Stomach (tissue), 9 donors: Measurements from ENCODE around the gene CALHM3. TPM values are rescaled to one million over a fixed set of nuclear protein-coding genes. Genes with fewer than 3 reads are reported as not detected.

ENCODE experiments used
- DNase-seq, 2 donors: peaks; one replicate each; pipeline versions ENCODE4 v3.0.0 to v3.0.0-alpha.2; 2013 to 2019
- H3K27ac ChIP-seq, 5 donors: fragments of 200-600 bp in 4 of 5; sonication (generic) in 4 of 5; one replicate each; pipeline ENCODE4 v1.5.1; 2013 to 2019; ENCODE audit warnings: mild to moderate bottlenecking in 1 of 5, moderate library complexity in 1 of 5
- H3K27me3 ChIP-seq, 3 donors: fragments of 200-600 bp; sonication (generic); one replicate each; pipeline ENCODE4 v1.5.1; 2017 to 2019; ENCODE audit warnings: mixed run types in 1 of 3
- H3K36me3 ChIP-seq, 4 donors: fragments of 200-600 bp; sonication (generic); 1 replicate in 3 of 4; 2 replicates in 1 of 4; pipeline ENCODE4 v1.5.1; 2016 to 2019
- H3K4me1 ChIP-seq, 4 donors: fragments of 200-600 bp; sonication (generic); one replicate each; pipeline ENCODE4 v1.5.1; 2016 to 2019
- H3K4me3 ChIP-seq, 4 donors: fragments of 200-600 bp; sonication (generic) in 3 of 4; one replicate each; pipeline ENCODE4 v1.5.1; 2016 to 2019; ENCODE audit warnings: mild to moderate bottlenecking in 1 of 4
- H3K9me3 ChIP-seq, 4 donors: fragments of 200-600 bp; sonication (generic); one replicate each; pipeline ENCODE4 v1.5.1; 2016 to 2019
- CTCF ChIP-seq, 7 experiments: fragments of 450-650 bp in 4 of 7; fragments of 200-600 bp in 3 of 7; sonication (generic) in 3 of 7; IDR thresholded peaks; one replicate each; pipeline ENCODE4 v1.5.1; 2016 to 2019; ENCODE audit warnings: antibody characterized with exemption in 7 of 7, control low read depth in 2 of 7, mild to moderate bottlenecking in 1 of 7
- EP300 ChIP-seq: sonication (generic); formaldehyde crosslinking; IDR thresholded peaks from one replicate; pipeline ENCODE4 v1.6.1; 2017; ENCODE audit warnings: antibody characterized with exemption
- POLR2A ChIP-seq, 4 donors: fragments of 450-650 bp; IDR thresholded peaks; one replicate each; pipeline ENCODE4 v1.6.1; 2016; ENCODE audit warnings: antibody characterized with exemption in 4 of 4, control low read depth in 2 of 4, mild to moderate bottlenecking in 1 of 4, moderate library complexity in 1 of 4
- POLR2AphosphoS5 ChIP-seq, 3 donors: sonication (generic); formaldehyde crosslinking; IDR thresholded peaks; one replicate each; pipeline ENCODE4 v1.6.1; 2016; ENCODE audit warnings: antibody characterized with exemption in 3 of 3
- WGBS, 5 donors: extraction: QIAGEN DNeasy Blood & Tissue Kit in 3 of 5; methylation state at CpG; one replicate each; pipeline versions ENCODE4 v1.1.5 to v1.1.7; 2013 to 2018; 5-methylcytosine and 5-hydroxymethylcytosine counted together
- intact Hi-C: fragments of 100-400 bp; cut with DNase I; formaldehyde crosslinking; loops from one replicate; pipeline ENCODE4 v1.15.1; 2023; ENCODE audit warnings: low total_unique reads
- polyA plus RNA-seq, 3 donors: library from polyadenylated mRNA; stranded (reverse); fragments of 200-250 nt; gene quantifications; one replicate each; pipeline ENCODE4 v1.2.3, GENCODE V29; 2013
- total RNA-seq, 5 donors: library from RNA; depleted of rRNA; stranded (reverse); fragments of >200 nt; gene quantifications; one replicate each; pipeline versions ENCODE4 v1.1.0 to v1.2.3, GENCODE V29; 2014 to 2016
- donor health status: healthy with polysubstance abuse.
- donor health status: Bipolar disorder and iron deficiency.
- donor health status: healthy.

The CALHM3 gene
- total and polyA plus RNA-seq, 8 donors: not detected

GRCh38 chr10:103519798-103520197 is 40.8 kb upstream of the CALHM3 start:
- DNase-seq: no peak
- 60 to 90% (median 80%) methylated on average over 4 of the region's 4 CpGs for whole genome bisulfite sequencing, 5 donors
- no peaks in the 10 kb centered on the region for H3K27me3 ChIP-seq
- no peaks in the 10 kb centered on the region for H3K9me3 ChIP-seq
- no peaks in the 10 kb centered on the region for H3K36me3 ChIP-seq
- TF ChIP-seq POLR2AphosphoS5 (IDR thresholded peaks at IDR 0.05) (no peak), POLR2A (IDR thresholded peaks at IDR 0.05) (no peak), CTCF (IDR thresholded peaks at IDR 0.05) (no peak), EP300 (no peak)
- no peak overlapping the region for H3K27ac ChIP-seq
- H3K4me1 ChIP-seq: peaks cover 0 to 10% (median 5%) of the 10 kb centered on the region in 4 donors
- no peak overlapping the region for H3K4me3 ChIP-seq
- intact Hi-C loops: no loop called here

GRCh38 chr10:103517234-103518085 is 38.4 kb upstream of the CALHM3 start:
- H3K9me3 ChIP-seq: no peaks in the 10 kb centered on the region
- peaks cover 7 to 33% (median 21%) of the 10 kb centered on the region in 4 donors for H3K4me1 ChIP-seq
- H3K27me3 ChIP-seq: no peaks in the 10 kb centered on the region
- 94 to 98% (median 96%) methylated on average over 4 to 5 of the region's 5 CpGs for WGBS, 5 donors
- no peak overlapping the region for H3K4me3 ChIP-seq
- H3K27ac ChIP-seq: no peak overlapping the region
- peak in 1 of 2 donors; percentile 8 for DNase-seq
- no peak for TF ChIP-seq EP300
- no peak for TF ChIP-seq CTCF (IDR thresholded peaks at IDR 0.05)
- TF ChIP-seq POLR2AphosphoS5 (IDR thresholded peaks at IDR 0.05): no peak
- no peak for TF ChIP-seq POLR2A (IDR thresholded peaks at IDR 0.05)
- no peaks in the 10 kb centered on the region for H3K36me3 ChIP-seq
- intact Hi-C loops: no loop called here

GRCh38 chr10:103514244-103514643 is 35.2 kb upstream of the CALHM3 start:
- intact Hi-C loops: no loop called here
- no peak for DNase-seq
- Histone ChIP-seq H3K27me3 (no peaks in the 10 kb centered on the region), H3K9me3 (no peaks in the 10 kb centered on the region), H3K36me3 (no peaks in the 10 kb centered on the region), H3K4me3 (no peak overlapping the region), H3K27ac (peak overlapping the region in 2 of 5 donors; percentile 36 to 69), H3K4me1 (peaks cover 7 to 35% (median 25%) of the 10 kb centered on the region in 4 donors)
- WGBS, 5 donors: 92 to 98% (median 94%) methylated on average over 5 of the region's 5 CpGs
- TF ChIP-seq POLR2A (IDR thresholded peaks at IDR 0.05): no peak
- no peak for TF ChIP-seq CTCF (IDR thresholded peaks at IDR 0.05)

GRCh38 chr10:103513380-103514060 is 34.5 kb upstream of the CALHM3 start:
- no peak for TF ChIP-seq POLR2A (IDR thresholded peaks at IDR 0.05)
- TF ChIP-seq POLR2AphosphoS5 (IDR thresholded peaks at IDR 0.05): no peak
- TF ChIP-seq CTCF (IDR thresholded peaks at IDR 0.05): no peak
- no peak for TF ChIP-seq EP300
- Histone ChIP-seq H3K27ac (peak overlapping the region in 4 of 5 donors; percentile 36 to 69 (median 50)), H3K9me3 (no peaks in the 10 kb centered on the region), H3K4me1 (peaks cover 7 to 35% (median 25%) of the 10 kb centered on the region in 4 donors), H3K4me3 (no peak overlapping the region), H3K36me3 (no peaks in the 10 kb centered on the region), H3K27me3 (no peaks in the 10 kb centered on the region)
- DNase-seq: no peak
- intact Hi-C loops: no loop called here
- 84 to 96% (median 91%) methylated on average over 8 of the region's 8 CpGs for WGBS, 5 donors
